ENCODE results near the gene CCDC34.

DNA sequence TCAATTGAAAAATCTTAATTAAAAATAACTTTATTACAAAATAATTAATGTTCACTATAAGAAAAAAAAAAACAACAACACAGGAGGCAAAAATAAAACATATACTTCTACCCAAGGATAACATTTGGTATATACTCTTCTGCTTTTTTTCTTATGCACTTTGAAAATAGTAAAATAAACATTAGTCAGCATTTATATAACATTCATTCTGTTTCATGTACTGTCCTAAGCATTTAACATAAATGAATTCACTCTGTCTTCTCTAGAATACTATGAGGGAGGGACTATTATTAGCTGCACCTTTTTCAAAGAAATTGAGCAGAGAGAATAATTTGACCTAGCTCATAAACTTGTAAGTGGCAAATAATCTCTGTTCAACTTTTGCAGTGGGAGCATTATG is 48.3 kb upstream of the CCDC34 start:
- TF ChIP-seq, protein P1, sequence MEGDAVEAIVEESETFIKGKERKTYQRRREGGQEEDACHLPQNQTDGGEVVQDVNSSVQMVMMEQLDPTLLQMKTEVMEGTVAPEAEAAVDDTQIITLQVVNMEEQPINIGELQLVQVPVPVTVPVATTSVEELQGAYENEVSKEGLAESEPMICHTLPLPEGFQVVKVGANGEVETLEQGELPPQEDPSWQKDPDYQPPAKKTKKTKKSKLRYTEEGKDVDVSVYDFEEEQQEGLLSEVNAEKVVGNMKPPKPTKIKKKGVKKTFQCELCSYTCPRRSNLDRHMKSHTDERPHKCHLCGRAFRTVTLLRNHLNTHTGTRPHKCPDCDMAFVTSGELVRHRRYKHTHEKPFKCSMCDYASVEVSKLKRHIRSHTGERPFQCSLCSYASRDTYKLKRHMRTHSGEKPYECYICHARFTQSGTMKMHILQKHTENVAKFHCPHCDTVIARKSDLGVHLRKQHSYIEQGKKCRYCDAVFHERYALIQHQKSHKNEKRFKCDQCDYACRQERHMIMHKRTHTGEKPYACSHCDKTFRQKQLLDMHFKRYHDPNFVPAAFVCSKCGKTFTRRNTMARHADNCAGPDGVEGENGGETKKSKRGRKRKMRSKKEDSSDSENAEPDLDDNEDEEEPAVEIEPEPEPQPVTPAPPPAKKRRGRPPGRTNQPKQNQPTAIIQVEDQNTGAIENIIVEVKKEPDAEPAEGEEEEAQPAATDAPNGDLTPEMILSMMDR (IDR thresholded peaks at IDR 0.05): no peak
- TF ChIP-seq POLR2A (IDR thresholded peaks at IDR 0.05): no peak
- no peak for TF ChIP-seq EP300 (IDR thresholded peaks at IDR 0.05)

Data from stomach (tissue), 4 donors.